GM23338 (cell line): ENCODE measurements around the gene SYNPO2. TPM values are rescaled to one million over a fixed set of nuclear protein-coding genes. Genes with fewer than 3 reads are reported as not detected.

ENCODE experiments used
- ATAC-seq: fragments of 200-7000 bp; cut with Tn5 transposase; 3 replicates; pipeline ENCODE4 v1.9.1; 2020
- DNase-seq: peaks from one replicate; pipeline ENCODE4 v3.0.0-alpha.2; 2015; ENCODE audit warnings: low spot score
- H2AFZ ChIP-seq: fragments of 200-600 bp; sonication (generic); 2 replicates; pipeline ENCODE4 v1.8.0; 2016; ENCODE audit warnings: antibody characterized with exemption, mild to moderate bottlenecking, moderate library complexity
- H3F3A ChIP-seq: fragments of 200-600 bp; sonication (generic); replicated peaks from 2 replicates; pipeline ENCODE4 v1.8.0; 2017; ENCODE audit warnings: antibody characterized with exemption, mixed run types, low read depth
- H3K27ac ChIP-seq: fragments of 200-600 bp; sonication (generic); 2 replicates; pipeline ENCODE4 v1.6.1; 2016; ENCODE audit warnings: low read depth
- H3K27me3 ChIP-seq: fragments of 200-600 bp; sonication (generic); 2 replicates; pipeline ENCODE4 v1.8.0; 2016; ENCODE audit warnings: mild to moderate bottlenecking, mixed run types, moderate library complexity; ENCODE audit not compliant: insufficient read depth
- H3K36me3 ChIP-seq: fragments of 200-600 bp; sonication (generic); 2 replicates; pipeline ENCODE4 v1.8.0; 2016; ENCODE audit warnings: mild to moderate bottlenecking; ENCODE audit not compliant: insufficient read depth
- H3K4me1 ChIP-seq: fragments of 200-600 bp; sonication (generic); 2 replicates; pipeline ENCODE4 v1.8.0; 2016; ENCODE audit warnings: mild to moderate bottlenecking, moderate library complexity; ENCODE audit not compliant: insufficient read depth
- H3K4me2 ChIP-seq: fragments of 200-600 bp; sonication (generic); 2 replicates; pipeline ENCODE4 v1.7.1; 2017; ENCODE audit warnings: mixed run types
- H3K4me3 ChIP-seq: fragments of 200-600 bp; sonication (generic); 2 replicates; pipeline ENCODE4 v1.6.1; 2016; ENCODE audit warnings: mixed run types
- H3K79me2 ChIP-seq: fragments of 200-600 bp; sonication (generic); replicated peaks from 2 replicates; pipeline ENCODE4 v1.8.0; 2017; ENCODE audit warnings: mild to moderate bottlenecking; ENCODE audit not compliant: insufficient read depth
- H3K9me2 ChIP-seq: fragments of 200-600 bp; sonication (generic); 2 replicates; pipeline ENCODE4 v1.8.0; 2017; ENCODE audit not compliant: insufficient read depth
- H4K20me1 ChIP-seq: fragments of 200-600 bp; sonication (generic); replicated peaks from 2 replicates; pipeline ENCODE4 v1.8.0; 2017; ENCODE audit warnings: mild to moderate bottlenecking; ENCODE audit not compliant: insufficient read depth
- H3K27ac Mint-ChIP-seq: 2 replicates; pipeline ENCODE4 v1.8.0; 2020; ENCODE audit warnings: inconsistent platforms, mild to moderate bottlenecking, moderate library complexity, mixed read lengths
- H3K27me3 Mint-ChIP-seq: 3 replicates; pipeline ENCODE4 v1.8.0; 2022; ENCODE audit warnings: low read depth, mild to moderate bottlenecking, moderate library complexity, mixed read lengths, inconsistent platforms; ENCODE audit not compliant: insufficient read depth, poor library complexity
- H3K36me3 Mint-ChIP-seq: 3 replicates; pipeline ENCODE4 v1.8.0; 2021; ENCODE audit warnings: low read depth, mild to moderate bottlenecking, inconsistent platforms, moderate library complexity, mixed read lengths
- H3K4me1 Mint-ChIP-seq: 3 replicates; pipeline ENCODE4 v1.8.0; 2020; ENCODE audit warnings: mild to moderate bottlenecking, inconsistent platforms, mixed read lengths
- H3K4me3 Mint-ChIP-seq: 3 replicates; pipeline ENCODE4 v1.8.0; 2021; ENCODE audit warnings: moderate library complexity, mild to moderate bottlenecking, inconsistent platforms, mixed read lengths
- H3K9me3 Mint-ChIP-seq: 3 replicates; pipeline ENCODE4 v1.8.0; 2020; ENCODE audit warnings: moderate library complexity, mild to moderate bottlenecking, inconsistent platforms, mixed read lengths
- ETS1 ChIP-seq: IDR thresholded peaks from 2 replicates; pipeline ENCODE4 v1.6.1; 2016; ENCODE audit warnings: antibody characterized with exemption
- EZH2phosphoT487 ChIP-seq: fragments of 200-600 bp; sonication (generic); IDR thresholded peaks from one replicate; pipeline ENCODE4 v1.8.1; 2018; ENCODE audit warnings: antibody characterized with exemption; ENCODE audit not compliant: unreplicated experiment
- JUNB ChIP-seq: IDR thresholded peaks from one replicate; pipeline ENCODE4 v1.6.1; 2016; ENCODE audit warnings: antibody characterized with exemption; ENCODE audit not compliant: unreplicated experiment
- NANOG ChIP-seq: IDR thresholded peaks from 2 replicates; pipeline ENCODE4 v1.6.1; 2016; ENCODE audit warnings: antibody characterized with exemption, borderline replicate concordance
- STAT1 ChIP-seq: IDR thresholded peaks from one replicate; pipeline ENCODE4 v1.6.1; 2016; ENCODE audit warnings: antibody characterized with exemption; ENCODE audit not compliant: unreplicated experiment
- ZNF462 ChIP-seq: fragments of 250-450 bp; sonication (Bioruptor Pico); IDR thresholded peaks from 2 replicates; pipeline ENCODE4 v1.5.0; 2020; ENCODE audit warnings: mild to moderate bottlenecking, moderate library complexity
- polyA plus RNA-seq: library from polyadenylated mRNA; unstranded; fragments of >200 nt; fragmentation: Nextera tagmentation; extraction: Ambion mirVana; gene quantifications from 2 replicates; pipeline ENCODE4 v1.2.1, GENCODE V29; 2016
- total RNA-seq: library from RNA; depleted of rRNA; stranded (reverse); fragments of >200 nt; shearing (Covaris generic); gene quantifications from 2 replicates; pipeline ENCODE4 v1.2.3, GENCODE V29; 2014

Gene SYNPO2
- total and polyA plus RNA-seq, 2 experiments from 2014 or later: 2.1 to 3.4 TPM

DNA sequence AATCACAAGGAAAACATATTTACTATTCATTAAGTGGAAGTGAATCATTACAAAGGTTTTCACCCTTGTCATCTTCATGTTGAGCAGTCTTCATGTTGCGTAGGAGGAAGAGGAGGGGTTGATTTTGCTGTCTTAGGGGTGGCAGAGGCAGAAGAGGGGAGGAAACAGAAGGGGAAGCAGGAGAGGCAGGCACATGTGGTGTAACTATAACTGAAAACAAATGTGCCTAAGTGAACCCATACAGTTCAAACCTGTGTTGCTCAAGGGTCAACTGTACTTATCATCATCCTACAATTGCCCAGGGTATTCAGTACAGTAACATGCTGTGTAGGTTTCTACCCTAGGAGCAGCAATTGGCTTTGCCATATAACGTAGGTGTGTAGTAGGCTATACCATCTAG is 47.2 kb downstream of the SYNPO2 start:
- no peak overlapping the region for H2AFZ ChIP-seq
- Mint-ChIP-seq H3K36me3 (no peaks in the 10 kb centered on the region), H3K27me3 (peaks cover 2% of the 10 kb centered on the region), H3K4me3 (no peak overlapping the region), H3K9me3 (no peaks in the 10 kb centered on the region), H3K4me1 (peaks cover 7% of the 10 kb centered on the region), H3K27ac (no peak overlapping the region)
- DNase-seq: no peak
- no peaks in the 10 kb centered on the region for H3K27me3 ChIP-seq
- H3K9me2 ChIP-seq: 0 out of 2 replicates have a peak, but pooled peaks cover under 1% of the 10 kb centered on the region
- H3K79me2 ChIP-seq: no peaks in the 10 kb centered on the region
- no peak overlapping the region for H3K4me3 ChIP-seq
- H3K4me1 ChIP-seq: no peaks in the 10 kb centered on the region; the same call in 1 of the 2 replicates
- no peak overlapping the region for H3K4me2 ChIP-seq
- no peaks in the 10 kb centered on the region for H3K36me3 ChIP-seq
- H4K20me1 ChIP-seq: no peaks in the 10 kb centered on the region
- TF ChIP-seq EZH2phosphoT487 (no peak), STAT1 (no peak), NANOG (no peak), ZNF462 (CRISPR knock-in tag) (no peak), JUNB (no peak), ETS1 (no peak)
- H3K27ac ChIP-seq: no peak overlapping the region
- H3F3A ChIP-seq: no peaks in the 10 kb centered on the region
- no peak for ATAC-seq
